Right atrium auricular region (tissue), 2 donors: ENCODE results near the gene PDE6B. TPM values are rescaled to one million over a fixed set of nuclear protein-coding genes. Genes with fewer than 3 reads are reported as not detected.

ENCODE experiments used
- DNase-seq: peaks from one replicate; pipeline ENCODE4 v3.0.0-alpha.2; 2019; ENCODE audit warnings: low spot score
- H3K27ac ChIP-seq, 2 donors: fragments of 200-600 bp; sonication (generic); 1 replicate in 1 of 2; 2 replicates in 1 of 2; pipeline ENCODE4 v1.5.1; 2016 to 2019
- H3K27me3 ChIP-seq, 2 donors: fragments of 200-600 bp; sonication (generic); one replicate each; pipeline versions ENCODE4 v1.5.1 to v1.6.0; 2017 to 2019
- H3K36me3 ChIP-seq: fragments of 200-600 bp; sonication (generic); one replicate; pipeline ENCODE4 v1.5.1; 2016
- H3K4me1 ChIP-seq, 2 donors: fragments of 200-600 bp; sonication (generic); one replicate each; pipeline versions ENCODE4 v1.5.1 to v1.6.0; 2017 to 2019
- H3K4me3 ChIP-seq, 2 donors: fragments of 200-600 bp; sonication (generic); 1 replicate in 1 of 2; 2 replicates in 1 of 2; pipeline ENCODE4 v1.5.1; 2017 to 2019; ENCODE audit warnings: mild to moderate bottlenecking in 1 of 2, moderate library complexity in 1 of 2
- H3K9me3 ChIP-seq, 2 donors: fragments of 200-600 bp; sonication (generic); one replicate each; pipeline ENCODE4 v1.5.1; 2019
- CTCF ChIP-seq, 2 donors: fragments of 200-600 bp; sonication (generic); IDR thresholded peaks; one replicate each; pipeline ENCODE4 v1.5.1; 2019; ENCODE audit warnings: antibody characterized with exemption in 2 of 2
- total RNA-seq, 2 donors: library from RNA; depleted of rRNA; stranded (reverse); fragments of >200 nt; gene quantifications; one replicate each; pipeline ENCODE4 v1.1.0, GENCODE V29; 2016

The PDE6B gene
- total RNA-seq, 2 donors from 2014 or later: 2.3 to 4.6 TPM

GRCh38 chr4:706834-707598 is 81.6 kb downstream of the PDE6B start:
- Histone ChIP-seq H3K27me3 (no peaks in the 10 kb centered on the region), H3K4me3 (peak overlapping the region; percentile 74 to 82), H3K36me3 (no peaks in the 10 kb centered on the region), H3K4me1 (peaks cover 0 to 43% of the 10 kb centered on the region in 2 donors), H3K27ac (peak overlapping the region in 1 of 2 donors; percentile 42), H3K9me3 (no peaks in the 10 kb centered on the region)
- DNase-seq: no peak
- TF ChIP-seq CTCF (IDR thresholded peaks at IDR 0.05): no peak

- no peak overlapping the region for H3K4me3 ChIP-seq
- H3K36me3 ChIP-seq: no peaks in the 10 kb centered on the region
- no peaks in the 10 kb centered on the region for H3K27me3 ChIP-seq
- H3K27ac ChIP-seq: no peak overlapping the region
- H3K4me1 ChIP-seq: peaks cover 0 to 43% of the 10 kb centered on the region in 2 donors
- H3K9me3 ChIP-seq: no peaks in the 10 kb centered on the region
- DNase-seq: no peak
- TF ChIP-seq CTCF (IDR thresholded peaks at IDR 0.05): no peak
These were observed 82.7 kb downstream of the PDE6B start for GRCh38 chr4:707929-708630.

- no peak for DNase-seq
- H3K9me3 ChIP-seq: no peaks in the 10 kb centered on the region
- H3K27ac ChIP-seq: no peak overlapping the region
- no peaks in the 10 kb centered on the region for H3K27me3 ChIP-seq
- no peaks in the 10 kb centered on the region for H3K36me3 ChIP-seq
- peaks cover 0 to 43% of the 10 kb centered on the region in 2 donors for H3K4me1 ChIP-seq
- TF ChIP-seq CTCF (IDR thresholded peaks at IDR 0.05): no peak
- no peak overlapping the region for H3K4me3 ChIP-seq
These were observed 83.2 kb downstream of the PDE6B start for GRCh38 chr4:708631-708933.

- H3K4me3 ChIP-seq: no peak overlapping the region
- TF ChIP-seq CTCF (IDR thresholded peaks at IDR 0.05): no peak
- H3K36me3 ChIP-seq: no peaks in the 10 kb centered on the region
- H3K27ac ChIP-seq: no peak overlapping the region
- no peak for DNase-seq
- peaks cover 0 to 43% of the 10 kb centered on the region in 2 donors for H3K4me1 ChIP-seq
- no peaks in the 10 kb centered on the region for H3K9me3 ChIP-seq
- H3K27me3 ChIP-seq: no peaks in the 10 kb centered on the region
These were observed 84.0 kb downstream of the PDE6B start for GRCh38 chr4:709348-709747.

GRCh38 chr4:710116-710515 is 84.7 kb downstream of the PDE6B start:
- TF ChIP-seq CTCF (IDR thresholded peaks at IDR 0.05): no peak
- Histone ChIP-seq H3K27me3 (no peaks in the 10 kb centered on the region), H3K9me3 (no peaks in the 10 kb centered on the region), H3K4me3 (no peak overlapping the region), H3K27ac (no peak overlapping the region), H3K4me1 (peaks cover 0 to 38% of the 10 kb centered on the region in 2 donors), H3K36me3 (no peaks in the 10 kb centered on the region)
- DNase-seq: no peak
